ENCODE results near the gene SOX1.

DNA sequence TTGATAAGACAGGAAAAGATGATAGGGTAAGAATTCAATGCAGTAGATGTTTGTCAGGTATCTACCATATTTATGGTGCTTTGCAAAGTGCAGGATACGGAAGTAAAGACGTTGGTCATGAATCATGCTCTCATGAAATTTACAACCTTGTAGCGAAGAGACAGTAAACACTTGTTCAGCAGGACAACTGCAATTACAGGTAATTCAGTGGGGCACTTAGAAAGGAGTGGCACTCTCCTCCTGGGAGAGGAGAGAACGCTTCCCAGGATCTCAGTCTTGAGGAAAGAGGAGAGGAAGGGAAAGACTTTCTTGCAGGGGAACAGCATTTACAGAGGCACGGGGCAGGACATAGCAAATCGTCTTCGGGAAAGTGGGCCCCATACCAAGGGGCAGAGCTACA is 46.4 kb downstream of the SOX1 start:
- TF ChIP-seq, protein P1, sequence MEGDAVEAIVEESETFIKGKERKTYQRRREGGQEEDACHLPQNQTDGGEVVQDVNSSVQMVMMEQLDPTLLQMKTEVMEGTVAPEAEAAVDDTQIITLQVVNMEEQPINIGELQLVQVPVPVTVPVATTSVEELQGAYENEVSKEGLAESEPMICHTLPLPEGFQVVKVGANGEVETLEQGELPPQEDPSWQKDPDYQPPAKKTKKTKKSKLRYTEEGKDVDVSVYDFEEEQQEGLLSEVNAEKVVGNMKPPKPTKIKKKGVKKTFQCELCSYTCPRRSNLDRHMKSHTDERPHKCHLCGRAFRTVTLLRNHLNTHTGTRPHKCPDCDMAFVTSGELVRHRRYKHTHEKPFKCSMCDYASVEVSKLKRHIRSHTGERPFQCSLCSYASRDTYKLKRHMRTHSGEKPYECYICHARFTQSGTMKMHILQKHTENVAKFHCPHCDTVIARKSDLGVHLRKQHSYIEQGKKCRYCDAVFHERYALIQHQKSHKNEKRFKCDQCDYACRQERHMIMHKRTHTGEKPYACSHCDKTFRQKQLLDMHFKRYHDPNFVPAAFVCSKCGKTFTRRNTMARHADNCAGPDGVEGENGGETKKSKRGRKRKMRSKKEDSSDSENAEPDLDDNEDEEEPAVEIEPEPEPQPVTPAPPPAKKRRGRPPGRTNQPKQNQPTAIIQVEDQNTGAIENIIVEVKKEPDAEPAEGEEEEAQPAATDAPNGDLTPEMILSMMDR (conservative IDR thresholded peaks at IDR 0.05; ENCODE audit: low read length): no peak
- no peak for TF ChIP-seq EZH2phosphoT487 (IDR thresholded peaks at IDR 0.05; ENCODE audit: borderline replicate concordance, low read depth, low read length)

Data from OCI-LY7 (cell line).